Measurements from ENCODE around the gene LAMC2. TPM values are rescaled to one million over a fixed set of nuclear protein-coding genes. Genes with fewer than 3 reads are reported as not detected.

The LAMC2 gene
- total RNA-seq, 1 experiment from 2014 or later: 642 TPM

GRCh38 chr1:183180218-183180617, 5.8 kb upstream of the LAMC2 start:
- Mint-ChIP-seq H3K36me3 (ENCODE audit: insufficient read depth, unreplicated experiment) (peaks cover 40% of the 10 kb centered on the region), H3K9me3 (ENCODE audit: low read depth, unreplicated experiment) (no peaks in the 10 kb centered on the region), H3K4me3 (ENCODE audit: low read depth, unreplicated experiment) (peak overlapping the region; percentile 10), H3K27ac (ENCODE audit: unreplicated experiment) (peak overlapping the region; percentile 93), H3K4me1 (ENCODE audit: low read depth, unreplicated experiment) (peaks cover 68% of the 10 kb centered on the region), H3K27me3 (ENCODE audit: unreplicated experiment) (no peaks in the 10 kb centered on the region)
- peak; percentile 73 for DNase-seq
- TSS peak; percentile 38 for BruUV-seq (replicated peaks)
- intact Hi-C loops (cut with micrococcal nuclease; ENCODE audit: unreplicated experiment): loop anchor here (1.0 to 2.0 kb wide), 2 partner anchors 16 to 161 kb away; no protein-coding TSS in a partner anchor
- CTCF ChIA-PET: interaction anchor here (0.9 to 1.6 kb wide), 4 partner anchors 17 to 225 kb away, joined by 3 to 7 read pairs (median 4); no protein-coding TSS in a partner anchor
- TF ChIP-seq, protein P1, sequence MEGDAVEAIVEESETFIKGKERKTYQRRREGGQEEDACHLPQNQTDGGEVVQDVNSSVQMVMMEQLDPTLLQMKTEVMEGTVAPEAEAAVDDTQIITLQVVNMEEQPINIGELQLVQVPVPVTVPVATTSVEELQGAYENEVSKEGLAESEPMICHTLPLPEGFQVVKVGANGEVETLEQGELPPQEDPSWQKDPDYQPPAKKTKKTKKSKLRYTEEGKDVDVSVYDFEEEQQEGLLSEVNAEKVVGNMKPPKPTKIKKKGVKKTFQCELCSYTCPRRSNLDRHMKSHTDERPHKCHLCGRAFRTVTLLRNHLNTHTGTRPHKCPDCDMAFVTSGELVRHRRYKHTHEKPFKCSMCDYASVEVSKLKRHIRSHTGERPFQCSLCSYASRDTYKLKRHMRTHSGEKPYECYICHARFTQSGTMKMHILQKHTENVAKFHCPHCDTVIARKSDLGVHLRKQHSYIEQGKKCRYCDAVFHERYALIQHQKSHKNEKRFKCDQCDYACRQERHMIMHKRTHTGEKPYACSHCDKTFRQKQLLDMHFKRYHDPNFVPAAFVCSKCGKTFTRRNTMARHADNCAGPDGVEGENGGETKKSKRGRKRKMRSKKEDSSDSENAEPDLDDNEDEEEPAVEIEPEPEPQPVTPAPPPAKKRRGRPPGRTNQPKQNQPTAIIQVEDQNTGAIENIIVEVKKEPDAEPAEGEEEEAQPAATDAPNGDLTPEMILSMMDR (IDR thresholded peaks at IDR 0.05; ENCODE audit: unreplicated experiment): no peak

GRCh38 chr1:183180634-183181056, 5.4 kb upstream of the LAMC2 start:
- CTCF ChIA-PET: interaction anchor here (0.9 to 1.6 kb wide), 4 partner anchors 17 to 225 kb away, joined by 3 to 7 read pairs (median 4); no protein-coding TSS in a partner anchor
- Mint-ChIP-seq H3K27ac (ENCODE audit: unreplicated experiment) (peak overlapping the region; percentile 93), H3K4me1 (ENCODE audit: low read depth, unreplicated experiment) (peaks cover 68% of the 10 kb centered on the region), H3K9me3 (ENCODE audit: low read depth, unreplicated experiment) (no peaks in the 10 kb centered on the region), H3K27me3 (ENCODE audit: unreplicated experiment) (no peaks in the 10 kb centered on the region), H3K4me3 (ENCODE audit: low read depth, unreplicated experiment) (peak overlapping the region; percentile 10), H3K36me3 (ENCODE audit: insufficient read depth, unreplicated experiment) (peaks cover 43% of the 10 kb centered on the region)
- no TSS peak for BruUV-seq (replicated peaks)
- peak; percentile 92 for DNase-seq
- TF ChIP-seq, protein P1 (IDR thresholded peaks at IDR 0.05; ENCODE audit: unreplicated experiment): no peak
- intact Hi-C loops (cut with micrococcal nuclease; ENCODE audit: unreplicated experiment): loop anchor here (1.0 to 2.0 kb wide), 2 partner anchors 16 to 162 kb away; no protein-coding TSS in a partner anchor

GRCh38 chr1:183186841-183187240, 777 bp downstream of the LAMC2 start:
- CTCF ChIA-PET: interaction anchor here (1.1 kb wide), 1 partner anchor 48 kb away, joined by 4 read pairs; no protein-coding TSS in a partner anchor
- peak overlapping the region; percentile 68 for H3K4me3 Mint-ChIP-seq (ENCODE audit: low read depth, unreplicated experiment)
- TSS peak; percentile 57 for BruUV-seq (replicated peaks)
- intact Hi-C loops (cut with micrococcal nuclease; ENCODE audit: unreplicated experiment): loop anchor here (1.0 to 2.0 kb wide), 2 partner anchors 48 to 218 kb away; no protein-coding TSS in a partner anchor
- peaks cover 66% of the 10 kb centered on the region for H3K4me1 Mint-ChIP-seq (ENCODE audit: low read depth, unreplicated experiment)
- H3K9me3 Mint-ChIP-seq (ENCODE audit: low read depth, unreplicated experiment): no peaks in the 10 kb centered on the region
- peak overlapping the region; percentile 75 for H3K27ac Mint-ChIP-seq (ENCODE audit: unreplicated experiment)
- H3K27me3 Mint-ChIP-seq (ENCODE audit: unreplicated experiment): no peaks in the 10 kb centered on the region
- peaks cover 78% of the 10 kb centered on the region for H3K36me3 Mint-ChIP-seq (ENCODE audit: insufficient read depth, unreplicated experiment)
- TF ChIP-seq, protein P1 (IDR thresholded peaks at IDR 0.05; ENCODE audit: unreplicated experiment): no peak
- DNase-seq: no peak

DNA sequence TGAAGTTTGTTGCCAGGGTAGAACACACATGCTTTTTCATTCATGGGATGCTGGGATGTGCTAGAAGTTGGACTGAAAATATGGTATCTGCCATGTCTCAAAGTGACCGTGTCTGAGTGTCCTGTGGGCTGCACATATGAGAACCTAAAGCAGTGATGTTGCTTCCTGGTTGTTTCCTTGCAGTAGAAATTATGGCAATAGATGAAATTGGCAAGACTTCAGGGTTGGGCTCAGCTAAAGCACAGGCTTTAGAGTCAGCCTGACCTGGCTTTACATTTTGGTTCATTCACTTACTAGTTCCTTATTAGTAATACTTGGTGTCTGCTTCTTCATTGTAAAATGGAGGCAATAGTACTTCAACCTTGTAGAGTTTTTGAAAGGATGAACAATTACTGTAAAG, 2.2 kb downstream of the LAMC2 start:
- TF ChIP-seq, protein P1 (IDR thresholded peaks at IDR 0.05; ENCODE audit: unreplicated experiment): no peak
- no peak for DNase-seq
- H3K4me3 Mint-ChIP-seq (ENCODE audit: low read depth, unreplicated experiment): peak overlapping the region; percentile 68
- no peaks in the 10 kb centered on the region for H3K27me3 Mint-ChIP-seq (ENCODE audit: unreplicated experiment)
- H3K36me3 Mint-ChIP-seq (ENCODE audit: insufficient read depth, unreplicated experiment): peaks cover 85% of the 10 kb centered on the region
- H3K27ac Mint-ChIP-seq (ENCODE audit: unreplicated experiment): peak overlapping the region; percentile 75
- intact Hi-C loops (cut with micrococcal nuclease; ENCODE audit: unreplicated experiment): loop anchor here (2.0 kb wide), 1 partner anchor 163 kb away; no protein-coding TSS in a partner anchor
- CTCF ChIA-PET: interaction anchor here (1.0 kb wide), 1 partner anchor 25 kb away, joined by 3 read pairs; no protein-coding TSS in a partner anchor
- no peaks in the 10 kb centered on the region for H3K9me3 Mint-ChIP-seq (ENCODE audit: low read depth, unreplicated experiment)
- H3K4me1 Mint-ChIP-seq (ENCODE audit: low read depth, unreplicated experiment): peaks cover 64% of the 10 kb centered on the region
- no TSS peak for BruUV-seq (replicated peaks)
